MCF 10A (cell line): ENCODE data around the gene FLT1. TPM values are rescaled to one million over a fixed set of nuclear protein-coding genes. Genes with fewer than 3 reads are reported as not detected.

ENCODE experiments used
- BruUV-seq: library from RNA; stranded (reverse); fragments of 400-500 nt; replicated peaks from 2 replicates; lab custom pipeline; 2021; lab: Mats Ljungman, UMichigan
- CTCF ChIA-PET: fragments of 300-600 bp; sonication (Branson Sonifier 250); formaldehyde crosslinking; extraction: SDS; loops from one replicate; lab custom pipeline; 2021; ENCODE audit warnings: antibody characterized with exemption, inconsistent platforms; lab: Yijun Ruan, JAX
- POLR2A ChIA-PET: fragments of 300-600, 350-650 bp; sonication (Branson Sonifier 250); formaldehyde crosslinking; extraction: SDS; loops from one replicate; lab custom pipeline; 2020; ENCODE audit warnings: antibody characterized with exemption, inconsistent platforms; lab: Yijun Ruan, JAX
- DNase-seq: peaks from one replicate; pipeline ENCODE4 v3.0.0-alpha.2; 2018; ENCODE audit not compliant: unreplicated experiment
- H3K27ac Mint-ChIP-seq: one replicate; pipeline ENCODE4 v1.8.0; 2022; ENCODE audit warnings: mild to moderate bottlenecking, low read depth, mixed read lengths; ENCODE audit not compliant: unreplicated experiment
- H3K27me3 Mint-ChIP-seq: one replicate; pipeline ENCODE4 v1.8.0; 2022; ENCODE audit warnings: mixed read lengths; ENCODE audit not compliant: insufficient read depth, unreplicated experiment
- H3K36me3 Mint-ChIP-seq: one replicate; pipeline ENCODE4 v1.8.0; 2022; ENCODE audit warnings: mild to moderate bottlenecking, moderate library complexity, mixed read lengths; ENCODE audit not compliant: insufficient read depth, unreplicated experiment
- H3K4me1 Mint-ChIP-seq: one replicate; pipeline ENCODE4 v1.8.0; 2022; ENCODE audit warnings: mixed read lengths; ENCODE audit not compliant: insufficient read depth, unreplicated experiment
- H3K4me3 Mint-ChIP-seq: one replicate; pipeline ENCODE4 v1.8.0; 2022; ENCODE audit warnings: mild to moderate bottlenecking, moderate library complexity, mixed read lengths; ENCODE audit not compliant: unreplicated experiment
- H3K9me3 Mint-ChIP-seq: one replicate; pipeline ENCODE4 v1.8.0; 2022; ENCODE audit warnings: mixed read lengths; ENCODE audit not compliant: unreplicated experiment
- CTCF ChIP-seq: fragments of 200-600 bp; IDR thresholded peaks from one replicate; pipeline ENCODE4 v1.8.0; 2022; ENCODE audit warnings: antibody characterized with exemption, mild to moderate bottlenecking; ENCODE audit not compliant: unreplicated experiment
- intact Hi-C: fragments of 100-400 bp; cut with micrococcal nuclease; formaldehyde crosslinking; loops from 2 replicates; pipeline ENCODE4 v1.14.1; 2022
- total RNA-seq: library from RNA; stranded (reverse); gene quantifications from 2 replicates; pipeline ENCODE4 v1.2.3, GENCODE V29; 2022

FLT1 gene
- total RNA-seq, 1 experiment from 2014 or later = not detected

- ChIA-PET POLR2A (no interaction called here), CTCF (no interaction called here)
- Mint-ChIP-seq H3K27me3 (no peaks in the 10 kb centered on the region), H3K4me1 (no peaks in the 10 kb centered on the region), H3K36me3 (peaks cover 41% of the 10 kb centered on the region), H3K9me3 (peaks cover 3% of the 10 kb centered on the region), H3K4me3 (no peak overlapping the region), H3K27ac (no peak overlapping the region)
- TF ChIP-seq CTCF = no peak
- DNase-seq = no peak
- intact Hi-C loops = no loop called here
- no TSS peak for BruUV-seq
Observed at GRCh38 chr13:28251466-28251865, 243.5 kb downstream of the FLT1 start.

- H3K4me1 Mint-ChIP-seq = no peaks in the 10 kb centered on the region
- no peak for TF ChIP-seq CTCF
- BruUV-seq = no TSS peak
- no peak for DNase-seq
- H3K36me3 Mint-ChIP-seq = peaks cover 44% of the 10 kb centered on the region
- intact Hi-C loops = no loop called here
- H3K27ac Mint-ChIP-seq = no peak overlapping the region
- ChIA-PET CTCF (interaction anchor here (0.7 to 1.1 kb wide), 2 partner anchors 27 to 41 kb away, joined by 3 read pairs; no protein-coding TSS in a partner anchor), POLR2A (interaction anchor here (0.7 kb wide), 2 partner anchors 15 to 64 kb away, joined by 3 read pairs; no protein-coding TSS in a partner anchor)
- peaks cover 8% of the 10 kb centered on the region for H3K9me3 Mint-ChIP-seq
- no peaks in the 10 kb centered on the region for H3K27me3 Mint-ChIP-seq
- H3K4me3 Mint-ChIP-seq = no peak overlapping the region
Observed at GRCh38 chr13:28250542-28250941, 244.4 kb downstream of the FLT1 start.

Other genes starting within 250 kb of the FLT1 start
- gene POMP, start 164.0 kb upstream of the FLT1 start, total RNA-seq = 103 and 136 TPM in 2 replicates
- gene SLC46A3, start 223.8 kb upstream of the FLT1 start, total RNA-seq = 6.4 and 8.1 TPM in 2 replicates